ENCODE data around the gene GJB2. TPM values are rescaled to one million over a fixed set of nuclear protein-coding genes. Genes with fewer than 3 reads are reported as not detected.

GJB2 gene
- total RNA-seq, 1 experiment from 2014 or later, result 5.5 TPM

DNA sequence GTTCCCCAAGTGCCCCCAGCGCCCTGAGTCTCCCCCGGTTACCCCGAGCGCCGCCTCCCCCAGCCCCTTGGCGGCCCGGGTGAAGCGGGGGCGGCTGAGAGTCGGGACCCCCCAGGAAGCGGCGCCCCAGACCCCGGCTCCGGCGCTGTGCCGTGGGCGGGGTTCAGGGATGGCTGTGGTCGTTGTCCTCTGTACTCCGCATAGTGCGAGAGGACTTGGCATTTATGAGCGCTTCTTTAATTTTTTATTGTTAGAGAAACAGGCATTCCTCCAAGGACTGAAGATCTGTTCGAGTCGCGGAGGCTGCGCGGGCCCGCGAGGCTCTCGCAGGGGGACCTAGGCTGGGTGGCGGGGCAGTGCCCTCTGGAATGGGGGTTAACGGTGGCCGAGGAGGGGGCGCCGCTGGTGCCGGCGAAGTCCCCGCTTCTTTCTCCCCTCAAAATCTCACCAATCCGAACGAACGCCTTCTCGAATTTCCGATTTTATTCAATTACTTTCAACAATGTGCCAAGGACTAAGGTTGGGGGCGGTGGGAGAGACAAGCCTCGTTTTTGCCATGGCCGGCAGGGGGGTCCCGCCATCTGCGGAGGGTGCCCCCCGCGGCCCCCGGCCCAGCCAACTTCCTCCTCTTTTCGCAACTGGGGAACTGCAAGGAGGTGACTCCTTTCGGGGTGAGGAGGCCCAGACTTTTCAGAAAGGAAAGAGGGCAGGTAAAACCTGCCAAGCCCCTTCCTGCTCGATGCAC is 596 bp upstream of the GJB2 start:
- H3K27ac ChIP-seq, result no peak overlapping the region
- POLR2A ChIA-PET (ENCODE audit: unreplicated experiment), result no interaction called here
- H3K79me2 ChIP-seq (ENCODE audit: low read depth), result peaks cover 13% of the 10 kb centered on the region; the same call in 1 of the 2 replicates
- DNase-seq, result no peak
- H3K4me3 ChIP-seq, result peak overlapping the region; percentile 70; the same call in 1 of the 2 replicates
- no TSS peak for BruUV-seq (replicated peaks)
- no peaks in the 10 kb centered on the region for H3K9me2 ChIP-seq (ENCODE audit: insufficient read depth)
- H3K27me3 ChIP-seq (ENCODE audit: insufficient read depth, low read depth), result no peaks in the 10 kb centered on the region
- TF ChIP-seq EZH2 (IDR thresholded peaks at IDR 0.05; ENCODE audit: low read depth), result no peak
- TF ChIP-seq, protein P1, sequence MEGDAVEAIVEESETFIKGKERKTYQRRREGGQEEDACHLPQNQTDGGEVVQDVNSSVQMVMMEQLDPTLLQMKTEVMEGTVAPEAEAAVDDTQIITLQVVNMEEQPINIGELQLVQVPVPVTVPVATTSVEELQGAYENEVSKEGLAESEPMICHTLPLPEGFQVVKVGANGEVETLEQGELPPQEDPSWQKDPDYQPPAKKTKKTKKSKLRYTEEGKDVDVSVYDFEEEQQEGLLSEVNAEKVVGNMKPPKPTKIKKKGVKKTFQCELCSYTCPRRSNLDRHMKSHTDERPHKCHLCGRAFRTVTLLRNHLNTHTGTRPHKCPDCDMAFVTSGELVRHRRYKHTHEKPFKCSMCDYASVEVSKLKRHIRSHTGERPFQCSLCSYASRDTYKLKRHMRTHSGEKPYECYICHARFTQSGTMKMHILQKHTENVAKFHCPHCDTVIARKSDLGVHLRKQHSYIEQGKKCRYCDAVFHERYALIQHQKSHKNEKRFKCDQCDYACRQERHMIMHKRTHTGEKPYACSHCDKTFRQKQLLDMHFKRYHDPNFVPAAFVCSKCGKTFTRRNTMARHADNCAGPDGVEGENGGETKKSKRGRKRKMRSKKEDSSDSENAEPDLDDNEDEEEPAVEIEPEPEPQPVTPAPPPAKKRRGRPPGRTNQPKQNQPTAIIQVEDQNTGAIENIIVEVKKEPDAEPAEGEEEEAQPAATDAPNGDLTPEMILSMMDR (conservative IDR thresholded peaks at IDR 0.05), result no peak
- peak overlapping the region; percentile 85 for H3K4me2 ChIP-seq
- CTCF ChIA-PET, result no interaction called here
- intact Hi-C loops (cut with micrococcal nuclease; ENCODE audit: unreplicated experiment), result loop anchor here (10.0 kb wide), 1 partner anchor 731 kb away; no protein-coding TSS in a partner anchor
- H2AFZ ChIP-seq, result peak overlapping the region; percentile 96
- H3K36me3 ChIP-seq (ENCODE audit: low read depth), result peaks cover 11% of the 10 kb centered on the region; the same call in 1 of the 2 replicates
- H4K20me1 ChIP-seq (ENCODE audit: insufficient read depth), result no peaks in the 10 kb centered on the region; the same call in 1 of the 2 replicates
- peaks cover 16% of the 10 kb centered on the region; the same call in 1 of the 2 replicates for H3F3A ChIP-seq (ENCODE audit: insufficient read depth, low read depth)
- no peaks in the 10 kb centered on the region for H3K9me3 ChIP-seq (ENCODE audit: insufficient read depth, low read depth)
- peaks cover 19% of the 10 kb centered on the region for H3K4me1 ChIP-seq (replicated peaks; ENCODE audit: insufficient read depth)

DNA sequence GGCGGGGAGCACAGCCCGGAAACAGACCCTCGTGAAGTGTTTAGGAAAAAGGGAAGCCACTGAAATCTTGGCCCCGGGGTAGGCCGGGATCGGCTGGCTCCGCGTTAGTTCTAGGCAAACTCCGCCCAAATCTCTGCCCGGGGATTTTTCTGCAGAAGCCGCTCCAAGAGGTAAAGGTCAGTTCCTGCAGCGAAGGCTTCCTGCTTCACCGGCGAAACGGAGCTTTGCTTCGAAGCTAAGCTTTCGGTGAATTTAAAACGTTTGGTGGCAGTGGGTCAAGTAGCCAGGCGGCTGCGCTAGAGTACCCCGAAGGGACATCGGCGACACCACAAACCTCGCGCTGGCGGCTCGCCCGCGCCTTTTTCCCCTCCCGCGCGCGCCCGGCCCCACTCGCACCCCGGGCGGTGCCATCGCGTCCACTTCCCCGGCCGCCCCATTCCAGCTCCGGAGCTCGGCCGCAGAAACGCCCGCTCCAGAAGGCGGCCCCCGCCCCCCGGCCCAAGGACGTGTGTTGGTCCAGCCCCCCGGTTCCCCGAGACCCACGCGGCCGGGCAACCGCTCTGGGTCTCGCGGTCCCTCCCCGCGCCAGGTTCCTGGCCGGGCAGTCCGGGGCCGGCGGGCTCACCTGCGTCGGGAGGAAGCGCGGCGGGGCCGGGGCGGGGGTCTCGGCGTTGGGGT is 441 bp downstream of the GJB2 start:
- peak overlapping the region; percentile 96 for H2AFZ ChIP-seq
- H3F3A ChIP-seq (ENCODE audit: insufficient read depth, low read depth), result peaks cover 16% of the 10 kb centered on the region; the same call in 1 of the 2 replicates
- no TSS peak for BruUV-seq (replicated peaks)
- H3K4me1 ChIP-seq (replicated peaks; ENCODE audit: insufficient read depth), result peaks cover 19% of the 10 kb centered on the region
- H3K36me3 ChIP-seq (ENCODE audit: low read depth), result peaks cover 11% of the 10 kb centered on the region; the same call in 1 of the 2 replicates
- peak overlapping the region; percentile 70 for H3K4me3 ChIP-seq
- ChIA-PET CTCF (interaction anchor here (0.6 kb wide), 3 partner anchors 66 to 210 kb away, joined by 3 to 4 read pairs (median 3); no protein-coding TSS in a partner anchor), POLR2A (ENCODE audit: unreplicated experiment) (interaction anchor here (0.6 kb wide), 1 partner anchor 983 kb away, joined by 8 read pairs; no protein-coding TSS in a partner anchor)
- H3K4me2 ChIP-seq, result peak overlapping the region; percentile 85
- peak in 1 of 2 experiments; percentile 15 for DNase-seq
- no peak for TF ChIP-seq EZH2 (IDR thresholded peaks at IDR 0.05; ENCODE audit: low read depth)
- TF ChIP-seq, protein P1 (conservative IDR thresholded peaks at IDR 0.05), result peak; percentile 23; the same call in 1 of the 2 replicates
- no peaks in the 10 kb centered on the region for H3K9me2 ChIP-seq (ENCODE audit: insufficient read depth)
- no peak overlapping the region for H3K27ac ChIP-seq
- H3K79me2 ChIP-seq (ENCODE audit: low read depth), result peaks cover 13% of the 10 kb centered on the region; the same call in 1 of the 2 replicates
- intact Hi-C loops (cut with micrococcal nuclease; ENCODE audit: unreplicated experiment), result loop anchor here (10.0 kb wide), 1 partner anchor 733 kb away; no protein-coding TSS in a partner anchor
- no peaks in the 10 kb centered on the region for H3K27me3 ChIP-seq (ENCODE audit: insufficient read depth, low read depth)
- no peaks in the 10 kb centered on the region; the same call in 1 of the 2 replicates for H4K20me1 ChIP-seq (ENCODE audit: insufficient read depth)
- no peaks in the 10 kb centered on the region for H3K9me3 ChIP-seq (ENCODE audit: insufficient read depth, low read depth)

All from PC-9 (cell line).